Endothelial cell of umbilical vein (primary cell): ENCODE measurements around the gene PPFIBP1. TPM values are rescaled to one million over a fixed set of nuclear protein-coding genes. Genes with fewer than 3 reads are reported as not detected.

Experiments
- BruUV-seq: library from RNA; stranded (reverse); fragments of 400-500 nt; replicated peaks from 2 replicates; lab custom pipeline; 2021; lab: Mats Ljungman, UMichigan
- CTCF ChIA-PET: fragments of 300-600, 350-600 bp; sonication (Branson Sonifier 250); formaldehyde crosslinking; loops from one replicate; lab custom pipeline; 2021; ENCODE audit warnings: antibody characterized with exemption, inconsistent platforms; lab: Charles Lee
- POLR2A ChIA-PET: fragments of 300-600, 350-600 bp; sonication (Branson Sonifier 250); formaldehyde crosslinking; loops from one replicate; lab custom pipeline; 2021; ENCODE audit warnings: antibody characterized with exemption, inconsistent platforms; lab: Charles Lee
- DNase-seq: peaks from one replicate; pipeline ENCODE4 v3.0.0-alpha.2; 2011; ENCODE audit warnings: low read depth, low spot score
- FAIRE-seq: peaks from 2 replicates; lab custom pipeline; 2011; peaks lifted over from hg19 to GRCh38; lab: Jason Lieb, UNC
- H2AFZ ChIP-seq: 2 replicates; pipeline ENCODE4 v1.6.0; 2012; ENCODE audit warnings: low read depth, low read length, control low read depth, inconsistent platforms
- H3K27ac ChIP-seq: 2 replicates; pipeline ENCODE4 v1.5.1; 2011; ENCODE audit warnings: low read depth, mild to moderate bottlenecking, control low read depth, low read length, moderate library complexity; ENCODE audit not compliant: insufficient read depth
- H3K27me3 ChIP-seq, 2 experiments: 2 replicates each; pipeline versions ENCODE4 v1.6.0 to v1.6.1; 2011; ENCODE audit warnings: low read length in 2 of 2, mixed read lengths in 1 of 2; ENCODE audit not compliant: control insufficient read depth in 2 of 2, insufficient read depth in 2 of 2
- H3K36me3 ChIP-seq, 2 experiments: 2 replicates in 1 of 2; 3 replicates in 1 of 2; pipeline ENCODE4 v1.5.1; 2011; ENCODE audit warnings: low read length in 2 of 2, mild to moderate bottlenecking in 1 of 2, moderate library complexity in 1 of 2; ENCODE audit not compliant: control insufficient read depth in 2 of 2, insufficient read depth in 2 of 2; ENCODE audit errors: extremely low read depth in 1 of 2
- H3K4me1 ChIP-seq: 3 replicates; pipeline ENCODE4 v1.5.1; 2011; ENCODE audit warnings: mild to moderate bottlenecking, low read length; ENCODE audit not compliant: control insufficient read depth, insufficient read depth; ENCODE audit errors: extremely low read depth
- H3K4me2 ChIP-seq: 2 replicates; pipeline ENCODE4 v1.6.1; 2011; ENCODE audit warnings: low read length, control low read depth, mixed read lengths; ENCODE audit not compliant: insufficient read depth
- H3K4me3 ChIP-seq, 3 experiments: fragments of 200-600 bp in 1 of 3; sonication (generic), shearing (Covaris generic) in 1 of 3; replicated peaks in 1 of 3; 2 replicates each; pipeline ENCODE4 v1.5.1; 2011 to 2016; ENCODE audit warnings: control low read depth in 3 of 3, low read length in 3 of 3, mild to moderate bottlenecking in 2 of 3, inconsistent platforms in 1 of 3, low read depth in 1 of 3, moderate library complexity in 1 of 3; ENCODE audit not compliant: insufficient read depth in 1 of 3
- H3K79me2 ChIP-seq: 2 replicates; pipeline ENCODE4 v1.6.0; 2012; ENCODE audit warnings: low read length, inconsistent platforms; ENCODE audit not compliant: control insufficient read depth, insufficient read depth
- H3K9ac ChIP-seq: replicated peaks from 2 replicates; pipeline ENCODE3; 2011; ENCODE audit warnings: low read length, control low read depth; ENCODE audit not compliant: insufficient read depth; ENCODE audit errors: extremely low read depth
- H3K9me1 ChIP-seq: replicated peaks from 3 replicates; pipeline ENCODE4 v1.6.0; 2011; ENCODE audit warnings: mild to moderate bottlenecking, low read length; ENCODE audit not compliant: control insufficient read depth, insufficient read depth; ENCODE audit errors: extremely low read depth
- H3K9me3 ChIP-seq: replicated peaks from 2 replicates; pipeline ENCODE4 v1.5.1; 2012; ENCODE audit warnings: low read length, inconsistent platforms; ENCODE audit not compliant: control insufficient read depth, insufficient read depth
- H4K20me1 ChIP-seq: replicated peaks from 2 replicates; pipeline ENCODE3; 2011; ENCODE audit warnings: mild to moderate bottlenecking, low read length; ENCODE audit not compliant: control insufficient read depth, insufficient read depth; ENCODE audit errors: extremely low read depth
- EZH2 ChIP-seq: IDR thresholded peaks from 2 replicates; pipeline ENCODE4 v1.6.1; 2012; ENCODE audit warnings: borderline replicate concordance, low read depth, mild to moderate bottlenecking, moderate library complexity, low read length, inconsistent platforms; ENCODE audit not compliant: severe bottlenecking
- FOS ChIP-seq: IDR thresholded peaks from 2 replicates; pipeline ENCODE4 v1.6.1; 2011; ENCODE audit warnings: mild to moderate bottlenecking, low read length, moderate library complexity, borderline replicate concordance; ENCODE audit not compliant: insufficient read depth
- GATA2 ChIP-seq: IDR thresholded peaks from 2 replicates; pipeline ENCODE4 v1.7.0; 2011; ENCODE audit warnings: low read depth, mild to moderate bottlenecking, moderate library complexity, mixed read lengths, low read length; ENCODE audit not compliant: insufficient read length, insufficient read depth
- JUN ChIP-seq: IDR thresholded peaks from 2 replicates; pipeline ENCODE4 v1.6.1; 2011; ENCODE audit warnings: borderline replicate concordance, low read depth; ENCODE audit not compliant: insufficient read length, insufficient read depth
- MYC ChIP-seq: IDR thresholded peaks from one replicate; pipeline ENCODE4 v1.6.1; 2011; ENCODE audit warnings: mild to moderate bottlenecking, low read depth, low read length
- POLR2A ChIP-seq: IDR thresholded peaks from 2 replicates; pipeline ENCODE4 v1.6.1; 2012; ENCODE audit warnings: low read depth, mild to moderate bottlenecking, control low read depth, low read length
- POLR2AphosphoS5 ChIP-seq: IDR thresholded peaks from 2 replicates; pipeline ENCODE4 v1.6.1; 2012; ENCODE audit warnings: low read depth, mild to moderate bottlenecking, control low read depth, low read length, moderate library complexity; ENCODE audit not compliant: insufficient read depth
- dilution Hi-C: fragments of 300-500 bp; cut with MboI; formaldehyde crosslinking; loops from one replicate; pipeline ENCODE4 v1.15.0; 2019; ENCODE audit warnings: low sequenced_read_pairs; ENCODE audit not compliant: extremely low pct_ligation_motif_present
- intact Hi-C: fragments of 100-400 bp; cut with micrococcal nuclease; formaldehyde crosslinking; loops from one replicate; pipeline ENCODE4 v1.10.0; 2022
- polyA plus RNA-seq, 4 experiments: library from polyadenylated mRNA; depleted of rRNA in 3 of 4; stranded (reverse) in 3 of 4; unstranded in 1 of 4; fragments of >200 nt; gene quantifications; 2 replicates each; pipeline versions ENCODE4 v1.2.1 to v1.2.3, GENCODE V29; 2011 to 2012; ENCODE audit warnings: missing spikeins in 1 of 4
- total RNA-seq: library from RNA; stranded (reverse); gene quantifications from 2 replicates; pipeline ENCODE4 v1.2.3, GENCODE V29; 2021
- TF ChIP-seq, protein P1 (sequence below): IDR thresholded peaks from 2 replicates; pipeline ENCODE4 v1.6.1; 2011; ENCODE audit not compliant: insufficient read depth, insufficient read length
- TF ChIP-seq, protein P2 (sequence below), 2 donors: IDR thresholded peaks; 1 replicate in 1 of 2; 2 replicates in 1 of 2; pipeline ENCODE4 v1.5.1; 2011; ENCODE audit warnings: low read length in 2 of 2, mild to moderate bottlenecking in 2 of 2, moderate library complexity in 2 of 2, control low read depth in 1 of 2, inconsistent platforms in 1 of 2, low read depth in 1 of 2; ENCODE audit not compliant: insufficient read depth in 1 of 2; ENCODE audit errors: extremely low read depth in 1 of 2

PPFIBP1 gene
- total and polyA plus RNA-seq, 2 donors (not counting 3 experiments of a cell fraction or from before 2014, with no cell fraction given), result 45.5 to 154 TPM

DNA sequence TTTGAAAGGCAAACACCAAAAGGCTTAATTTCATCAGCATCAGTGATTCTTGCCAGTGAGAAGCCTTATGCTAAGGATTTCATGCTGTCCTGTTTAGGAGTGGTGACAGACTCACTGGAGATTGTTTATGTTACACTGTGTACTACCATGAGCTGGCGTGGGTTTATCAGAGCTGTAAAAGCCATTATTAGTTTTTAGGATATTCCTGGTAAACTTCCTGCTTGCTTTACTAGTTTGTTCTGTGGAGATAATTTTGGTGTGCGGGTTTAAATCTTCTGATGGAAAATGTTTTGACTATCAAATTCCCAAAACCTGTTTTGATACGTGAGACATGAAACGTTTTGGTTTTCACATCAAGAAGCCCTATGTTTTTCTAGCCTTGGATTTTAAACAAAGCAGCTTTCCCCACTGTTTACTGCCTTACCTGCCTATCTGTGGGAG, 15.2 kb downstream of the PPFIBP1 start:
- H3K4me3 ChIP-seq, result no peak overlapping the region
- no peak overlapping the region for H3K9ac ChIP-seq
- no peak overlapping the region for H3K27ac ChIP-seq
- CTCF ChIA-PET, result interaction anchor here (1.0 to 1.5 kb wide), 5 partner anchors 9 to 104 kb away, joined by 3 to 8 read pairs (median 5); no protein-coding TSS in a partner anchor
- intact Hi-C loops, result loop anchor here (1.0 kb wide), 1 partner anchor 14 kb away; no protein-coding TSS in a partner anchor
- TF ChIP-seq EZH2 (no peak), GATA2 (peak; percentile 6), FOS (no peak)
- TF ChIP-seq, protein P1, sequence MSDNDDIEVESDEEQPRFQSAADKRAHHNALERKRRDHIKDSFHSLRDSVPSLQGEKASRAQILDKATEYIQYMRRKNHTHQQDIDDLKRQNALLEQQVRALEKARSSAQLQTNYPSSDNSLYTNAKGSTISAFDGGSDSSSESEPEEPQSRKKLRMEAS, result no peak
- peaks cover 7% of the 10 kb centered on the region for H4K20me1 ChIP-seq
- no peaks in the 10 kb centered on the region for H3K9me1 ChIP-seq
- no peaks in the 10 kb centered on the region for H3K9me3 ChIP-seq
- peaks cover 22% of the 10 kb centered on the region for H3K4me1 ChIP-seq
- peaks cover 98% of the 10 kb centered on the region for H3K79me2 ChIP-seq
- peaks cover 0 to 2% of the 10 kb centered on the region in 2 experiments for H3K36me3 ChIP-seq
- no peak for DNase-seq
- peak; percentile 70 for FAIRE-seq
- no TSS peak for BruUV-seq
- no peak overlapping the region for H2AFZ ChIP-seq
- POLR2A ChIA-PET, result interaction anchor here (0.6 kb wide), 1 partner anchor 105 kb away, joined by 4 read pairs; no protein-coding TSS in a partner anchor
- dilution Hi-C loops, result no loop called here
- peak overlapping the region; percentile 7 for H3K4me2 ChIP-seq
- no peaks in the 10 kb centered on the region for H3K27me3 ChIP-seq

DNA sequence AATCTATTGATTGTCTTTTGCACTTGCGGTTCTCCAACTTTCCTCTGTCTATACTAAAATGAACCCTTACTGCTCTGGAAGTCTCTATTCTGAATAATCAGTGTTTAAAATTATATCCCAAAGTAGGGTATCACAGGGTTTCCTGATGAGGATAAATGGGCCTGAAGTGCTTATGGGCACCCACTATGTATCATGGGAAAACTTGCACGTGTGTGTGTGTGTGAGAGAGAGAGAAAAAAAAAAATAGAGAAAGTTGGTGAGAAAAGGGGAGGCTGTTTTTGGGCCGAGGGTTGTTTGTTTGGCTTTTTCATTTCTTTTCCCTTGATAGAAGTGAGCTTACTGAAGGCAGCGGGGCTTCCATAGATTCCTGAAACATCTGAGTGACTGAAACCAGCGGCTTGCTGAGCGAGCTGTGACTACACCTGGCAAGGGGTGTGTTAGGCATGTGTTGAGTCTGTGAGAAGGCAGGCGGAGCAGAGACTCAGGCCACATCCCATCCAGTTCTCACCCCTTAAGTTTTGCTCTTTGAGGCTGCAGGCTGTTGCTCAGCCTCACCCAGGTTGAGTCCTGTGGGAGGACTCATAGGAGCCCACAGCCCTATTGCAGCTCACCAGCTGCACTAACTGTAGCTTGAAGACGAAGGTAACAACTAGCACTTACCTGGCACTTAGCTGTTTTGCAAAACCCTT, 17.2 kb downstream of the PPFIBP1 start:
- FAIRE-seq, result no peak
- POLR2A ChIA-PET, result no interaction called here
- H3K9ac ChIP-seq, result no peak overlapping the region

More for the DNA sequence above, 17.2 kb downstream of the PPFIBP1 start:
- no TSS peak for BruUV-seq
- H3K9me1 ChIP-seq, result no peaks in the 10 kb centered on the region
- no peak overlapping the region for H3K27ac ChIP-seq
- H3K4me1 ChIP-seq, result peaks cover 17% of the 10 kb centered on the region
- DNase-seq, result no peak
- H3K27me3 ChIP-seq, result no peaks in the 10 kb centered on the region
- no peak overlapping the region for H3K4me3 ChIP-seq
- peaks cover 7% of the 10 kb centered on the region for H4K20me1 ChIP-seq
- H2AFZ ChIP-seq, result no peak overlapping the region
- H3K79me2 ChIP-seq, result peaks cover 94% of the 10 kb centered on the region
- peaks cover 0 to 2% of the 10 kb centered on the region in 2 experiments for H3K36me3 ChIP-seq
- CTCF ChIA-PET, result interaction anchor here (0.7 to 1.7 kb wide), 3 partner anchors 10 to 115 kb away, joined by 3 to 6 read pairs (median 5); no protein-coding TSS in a partner anchor
- intact Hi-C loops (no loop called here), dilution Hi-C loops (no loop called here)
- TF ChIP-seq MYC, result no peak
- TF ChIP-seq, protein P1, result no peak
- no peak for TF ChIP-seq FOS
- TF ChIP-seq EZH2, result no peak
- no peak for TF ChIP-seq POLR2AphosphoS5
- TF ChIP-seq POLR2A, result no peak
- TF ChIP-seq, protein P2, sequence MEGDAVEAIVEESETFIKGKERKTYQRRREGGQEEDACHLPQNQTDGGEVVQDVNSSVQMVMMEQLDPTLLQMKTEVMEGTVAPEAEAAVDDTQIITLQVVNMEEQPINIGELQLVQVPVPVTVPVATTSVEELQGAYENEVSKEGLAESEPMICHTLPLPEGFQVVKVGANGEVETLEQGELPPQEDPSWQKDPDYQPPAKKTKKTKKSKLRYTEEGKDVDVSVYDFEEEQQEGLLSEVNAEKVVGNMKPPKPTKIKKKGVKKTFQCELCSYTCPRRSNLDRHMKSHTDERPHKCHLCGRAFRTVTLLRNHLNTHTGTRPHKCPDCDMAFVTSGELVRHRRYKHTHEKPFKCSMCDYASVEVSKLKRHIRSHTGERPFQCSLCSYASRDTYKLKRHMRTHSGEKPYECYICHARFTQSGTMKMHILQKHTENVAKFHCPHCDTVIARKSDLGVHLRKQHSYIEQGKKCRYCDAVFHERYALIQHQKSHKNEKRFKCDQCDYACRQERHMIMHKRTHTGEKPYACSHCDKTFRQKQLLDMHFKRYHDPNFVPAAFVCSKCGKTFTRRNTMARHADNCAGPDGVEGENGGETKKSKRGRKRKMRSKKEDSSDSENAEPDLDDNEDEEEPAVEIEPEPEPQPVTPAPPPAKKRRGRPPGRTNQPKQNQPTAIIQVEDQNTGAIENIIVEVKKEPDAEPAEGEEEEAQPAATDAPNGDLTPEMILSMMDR (IDR thresholded peaks at IDR 0.05; ENCODE audit: extremely low read depth in 1 of 2, insufficient read depth in 1 of 2, low read depth in 1 of 2, low read length in 2 of 2), result no peak
- TF ChIP-seq JUN, result no peak
- no peak for TF ChIP-seq GATA2
- H3K9me3 ChIP-seq, result no peaks in the 10 kb centered on the region
- H3K4me2 ChIP-seq, result no peak overlapping the region
